GM18951 (cell line): Measurements from ENCODE around the gene KCTD10.
"Not testable (repeated sequence)": the region's sequence is repeated elsewhere in the genome, so short reads cannot be mapped to it uniquely, and the experiment has no call there.

Source experiments
- POLR2A ChIP-seq: IDR thresholded peaks from 4 replicates; pipeline ENCODE4 v1.6.1; 2011; ENCODE audit warnings: mild to moderate bottlenecking; ENCODE audit not compliant: insufficient read length, insufficient read depth; ENCODE audit errors: extremely low read depth
- in situ Hi-C: fragments of 300-500 bp; cut with MboI; formaldehyde crosslinking; loops from one replicate; pipeline ENCODE4 v1.12.0; 2022; ENCODE audit warnings: low sequenced_read_pairs, mixed read lengths, inconsistent platforms; ENCODE audit not compliant: unreplicated experiment

KCTD10 gene

GRCh38 chr12:109475993-109476806 is 900 bp downstream of the KCTD10 start:
- in situ Hi-C loops = no loop called here
- TF ChIP-seq POLR2A = no peak

- no peak for TF ChIP-seq POLR2A
- in situ Hi-C loops = no loop called here
Measured at GRCh38 chr12:109475121-109475520, 2.0 kb downstream of the KCTD10 start.

- in situ Hi-C loops = not testable (repeated sequence)
Measured at GRCh38 chr12:109473526-109474270, 3.4 kb downstream of the KCTD10 start.

GRCh38 chr12:109473006-109473405 is 4.1 kb downstream of the KCTD10 start:
- in situ Hi-C loops = no loop called here
- TF ChIP-seq POLR2A = no peak

GRCh38 chr12:109469517-109469916 is 7.6 kb downstream of the KCTD10 start:
- no peak for TF ChIP-seq POLR2A
- in situ Hi-C loops = no loop called here

- in situ Hi-C loops = no loop called here
- no peak for TF ChIP-seq POLR2A
Measured at GRCh38 chr12:109467978-109468676, 9.0 kb downstream of the KCTD10 start.

GRCh38 chr12:109466821-109467220 is 10.3 kb downstream of the KCTD10 start:
- in situ Hi-C loops = no loop called here
- TF ChIP-seq POLR2A = no peak

GRCh38 chr12:109466305-109466704 is 10.8 kb downstream of the KCTD10 start:
- in situ Hi-C loops = no loop called here
- no peak for TF ChIP-seq POLR2A

- no peak for TF ChIP-seq POLR2A
- in situ Hi-C loops = no loop called here
Measured at GRCh38 chr12:109464642-109465351, 12.3 kb downstream of the KCTD10 start.

- in situ Hi-C loops = no loop called here
- TF ChIP-seq POLR2A = no peak
Measured at GRCh38 chr12:109463756-109464155, 13.3 kb downstream of the KCTD10 start.

GRCh38 chr12:109462868-109463692 is 14.0 kb downstream of the KCTD10 start:
- no peak for TF ChIP-seq POLR2A
- in situ Hi-C loops = no loop called here

GRCh38 chr12:109461846-109462756 is 15.0 kb downstream of the KCTD10 start:
- no peak for TF ChIP-seq POLR2A
- in situ Hi-C loops = no loop called here
